ENCODE data around the gene NDST1.

- no peak for TF ChIP-seq RNF2 (IDR thresholded peaks at IDR 0.05; ENCODE audit: borderline replicate concordance, low read depth)
- TF ChIP-seq, protein P1, sequence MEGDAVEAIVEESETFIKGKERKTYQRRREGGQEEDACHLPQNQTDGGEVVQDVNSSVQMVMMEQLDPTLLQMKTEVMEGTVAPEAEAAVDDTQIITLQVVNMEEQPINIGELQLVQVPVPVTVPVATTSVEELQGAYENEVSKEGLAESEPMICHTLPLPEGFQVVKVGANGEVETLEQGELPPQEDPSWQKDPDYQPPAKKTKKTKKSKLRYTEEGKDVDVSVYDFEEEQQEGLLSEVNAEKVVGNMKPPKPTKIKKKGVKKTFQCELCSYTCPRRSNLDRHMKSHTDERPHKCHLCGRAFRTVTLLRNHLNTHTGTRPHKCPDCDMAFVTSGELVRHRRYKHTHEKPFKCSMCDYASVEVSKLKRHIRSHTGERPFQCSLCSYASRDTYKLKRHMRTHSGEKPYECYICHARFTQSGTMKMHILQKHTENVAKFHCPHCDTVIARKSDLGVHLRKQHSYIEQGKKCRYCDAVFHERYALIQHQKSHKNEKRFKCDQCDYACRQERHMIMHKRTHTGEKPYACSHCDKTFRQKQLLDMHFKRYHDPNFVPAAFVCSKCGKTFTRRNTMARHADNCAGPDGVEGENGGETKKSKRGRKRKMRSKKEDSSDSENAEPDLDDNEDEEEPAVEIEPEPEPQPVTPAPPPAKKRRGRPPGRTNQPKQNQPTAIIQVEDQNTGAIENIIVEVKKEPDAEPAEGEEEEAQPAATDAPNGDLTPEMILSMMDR (IDR thresholded peaks at IDR 0.05): no peak
Measured at GRCh38 chr5:150519560-150519945, 11.6 kb downstream of the NDST1 start.
